Measurements from ENCODE around the gene COX7A2L.
"Not testable (repeated sequence)": the region's sequence is repeated elsewhere in the genome, so short reads cannot be mapped to it uniquely, and the experiment has no call there.

COX7A2L gene

DNA sequence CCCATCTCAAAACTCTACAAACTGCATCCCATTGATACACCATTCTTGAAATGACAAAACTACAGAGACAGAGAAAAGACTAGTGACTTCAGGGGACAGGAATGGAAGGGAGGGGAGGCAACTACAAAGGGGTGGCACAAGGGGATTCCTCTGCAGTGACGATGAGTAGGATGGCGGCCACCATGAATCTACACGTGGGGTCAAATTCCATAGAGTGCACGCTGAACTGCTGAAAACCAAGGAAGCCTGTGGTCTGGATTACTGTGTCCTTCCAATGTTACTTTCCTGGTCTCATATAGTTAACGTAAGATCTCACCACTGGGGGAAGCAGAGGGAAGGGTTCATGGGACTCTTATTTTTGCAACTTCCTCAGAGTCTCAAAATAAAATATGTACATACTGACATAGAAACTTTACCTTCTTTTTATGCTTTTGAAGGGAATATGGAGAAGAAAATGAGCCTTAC lies 23.6 kb downstream of the COX7A2L start:
- no peak for DNase-seq (ENCODE audit: low read depth)
- no peak overlapping the region for H3K4me3 ChIP-seq (ENCODE audit: low read length)
- TF ChIP-seq, protein P1, sequence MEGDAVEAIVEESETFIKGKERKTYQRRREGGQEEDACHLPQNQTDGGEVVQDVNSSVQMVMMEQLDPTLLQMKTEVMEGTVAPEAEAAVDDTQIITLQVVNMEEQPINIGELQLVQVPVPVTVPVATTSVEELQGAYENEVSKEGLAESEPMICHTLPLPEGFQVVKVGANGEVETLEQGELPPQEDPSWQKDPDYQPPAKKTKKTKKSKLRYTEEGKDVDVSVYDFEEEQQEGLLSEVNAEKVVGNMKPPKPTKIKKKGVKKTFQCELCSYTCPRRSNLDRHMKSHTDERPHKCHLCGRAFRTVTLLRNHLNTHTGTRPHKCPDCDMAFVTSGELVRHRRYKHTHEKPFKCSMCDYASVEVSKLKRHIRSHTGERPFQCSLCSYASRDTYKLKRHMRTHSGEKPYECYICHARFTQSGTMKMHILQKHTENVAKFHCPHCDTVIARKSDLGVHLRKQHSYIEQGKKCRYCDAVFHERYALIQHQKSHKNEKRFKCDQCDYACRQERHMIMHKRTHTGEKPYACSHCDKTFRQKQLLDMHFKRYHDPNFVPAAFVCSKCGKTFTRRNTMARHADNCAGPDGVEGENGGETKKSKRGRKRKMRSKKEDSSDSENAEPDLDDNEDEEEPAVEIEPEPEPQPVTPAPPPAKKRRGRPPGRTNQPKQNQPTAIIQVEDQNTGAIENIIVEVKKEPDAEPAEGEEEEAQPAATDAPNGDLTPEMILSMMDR (conservative IDR thresholded peaks at IDR 0.05; ENCODE audit: low read length): peak; percentile 20

DNA sequence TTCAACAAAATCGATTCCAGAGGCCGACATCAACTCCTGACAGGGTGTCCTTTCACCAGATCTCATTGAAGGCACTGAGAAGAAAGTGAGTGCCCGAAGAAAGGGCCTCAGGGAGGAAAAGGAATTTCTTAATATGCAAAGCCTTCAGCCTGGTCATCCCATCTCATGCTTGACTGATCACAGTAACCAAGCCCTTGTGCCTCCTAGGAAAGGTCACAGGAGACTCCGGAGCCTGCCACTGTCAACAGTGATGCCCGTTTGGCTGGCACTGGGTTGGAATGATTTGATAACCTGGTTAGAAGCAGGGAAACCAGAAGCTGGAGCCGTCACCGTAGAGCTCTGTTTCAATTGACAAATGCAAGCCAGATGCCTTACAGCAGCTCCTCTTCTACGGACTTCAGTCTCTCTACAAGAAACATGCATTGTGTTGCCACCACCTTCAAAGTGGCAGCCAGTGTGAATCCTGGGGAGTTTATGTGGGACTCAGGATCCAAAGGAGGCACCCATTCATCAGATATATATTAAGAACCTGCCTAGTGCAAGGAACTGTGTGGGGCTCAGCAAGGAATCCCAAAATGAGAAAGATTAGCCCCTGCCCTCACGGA lies 24.6 kb downstream of the COX7A2L start:
- DNase-seq (ENCODE audit: low read depth): no peak
- no peak overlapping the region for H3K4me3 ChIP-seq (ENCODE audit: low read length)
- TF ChIP-seq, protein P1 (conservative IDR thresholded peaks at IDR 0.05; ENCODE audit: low read length): no peak

DNA sequence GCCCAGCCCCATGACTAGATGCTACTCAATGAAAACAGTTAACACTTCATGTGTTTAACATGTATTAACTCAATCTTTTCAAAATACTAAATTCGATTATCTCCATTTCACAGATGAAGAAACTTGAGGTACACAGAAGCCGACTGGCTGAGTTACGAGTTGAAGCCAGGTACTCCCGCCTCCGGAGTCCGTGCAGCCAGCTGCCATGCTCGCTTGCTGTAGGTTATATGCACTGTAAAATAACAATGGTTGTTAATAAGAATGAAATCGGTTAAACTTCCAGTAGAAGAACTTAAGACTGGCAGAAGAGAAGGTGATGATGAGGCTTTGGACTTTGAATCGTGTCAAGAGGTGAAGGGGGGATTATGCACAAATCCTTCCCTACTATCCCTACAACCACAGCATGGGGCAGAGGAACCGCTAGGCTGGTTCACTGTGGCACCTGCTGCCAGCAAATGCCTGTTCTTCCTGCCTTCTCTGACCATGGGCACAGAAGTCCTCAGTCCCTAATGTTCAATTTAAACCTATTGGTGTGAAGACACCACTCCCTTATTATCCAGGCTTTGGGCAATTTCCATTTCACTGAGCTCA lies 25.4 kb downstream of the COX7A2L start:
- DNase-seq (ENCODE audit: low read depth): no peak
- no peak overlapping the region for H3K4me3 ChIP-seq (ENCODE audit: low read length)
- TF ChIP-seq, protein P1 (conservative IDR thresholded peaks at IDR 0.05; ENCODE audit: low read length): no peak

DNA sequence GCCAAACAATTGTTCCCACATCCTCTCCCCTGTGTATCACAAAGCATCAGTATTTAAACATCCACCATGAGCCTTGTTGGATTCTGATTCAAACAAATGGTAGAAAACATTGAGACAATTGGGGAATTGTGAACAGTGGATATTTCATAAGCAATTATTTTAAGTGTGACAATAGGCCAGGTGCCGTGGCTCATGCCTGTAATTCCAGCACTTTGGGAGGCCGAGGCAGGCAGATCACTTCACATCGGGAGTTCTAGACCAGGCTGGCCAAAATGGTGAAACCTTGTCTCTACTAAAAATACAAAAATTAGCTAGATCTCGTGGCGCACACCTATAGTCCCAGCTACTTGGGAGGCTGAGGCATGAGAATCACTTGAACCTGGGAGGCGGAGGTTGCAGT lies 26.2 kb downstream of the COX7A2L start:
- not testable (repeated sequence) for DNase-seq (ENCODE audit: low read depth); H3K4me3 ChIP-seq (ENCODE audit: low read length)

DNA sequence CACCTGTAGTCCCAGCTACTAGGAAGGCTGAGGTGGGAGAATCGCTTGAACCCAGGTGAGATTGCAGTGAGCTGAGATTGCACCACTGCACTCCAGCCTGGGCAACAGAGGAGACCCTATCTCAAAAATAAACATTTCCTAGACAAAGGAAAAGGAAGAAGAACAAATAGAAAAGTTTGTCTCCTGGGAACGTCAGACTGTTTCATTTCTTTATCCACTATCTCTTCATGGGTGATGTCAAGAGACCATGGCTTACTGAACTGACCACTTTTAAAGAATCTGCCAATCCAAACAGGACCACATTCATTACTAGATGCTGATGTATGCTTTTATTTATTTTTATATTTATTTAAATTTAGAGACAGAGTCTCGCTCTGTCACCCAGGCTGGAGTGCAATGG lies 26.8 kb downstream of the COX7A2L start:
- TF ChIP-seq, protein P1 (conservative IDR thresholded peaks at IDR 0.05; ENCODE audit: low read length): no peak
- no peak for DNase-seq (ENCODE audit: low read depth)
- no peak overlapping the region for H3K4me3 ChIP-seq (ENCODE audit: low read length)

DNA sequence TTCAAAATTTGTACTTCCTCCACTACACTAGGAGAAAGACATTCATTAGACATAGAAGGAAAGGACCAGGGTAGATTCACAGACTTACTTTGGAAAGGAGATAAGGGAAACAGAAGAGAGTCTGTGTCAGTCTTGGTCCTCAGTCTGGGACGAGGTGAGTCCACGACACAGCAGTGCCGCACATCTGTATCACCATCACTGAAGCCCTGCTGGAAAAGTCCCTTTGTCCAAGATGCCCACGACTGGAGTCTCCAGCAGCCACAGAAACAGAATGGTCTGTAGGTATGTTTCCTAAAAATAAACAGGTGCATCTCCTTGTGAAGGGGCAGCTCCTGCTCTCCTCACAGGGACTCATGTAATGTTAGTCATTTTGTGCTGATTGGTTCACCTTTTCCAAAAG lies 27.4 kb downstream of the COX7A2L start:
- TF ChIP-seq, protein P1 (conservative IDR thresholded peaks at IDR 0.05; ENCODE audit: low read length): no peak
- no peak overlapping the region for H3K4me3 ChIP-seq (ENCODE audit: low read length)
- DNase-seq (ENCODE audit: low read depth): no peak

DNA sequence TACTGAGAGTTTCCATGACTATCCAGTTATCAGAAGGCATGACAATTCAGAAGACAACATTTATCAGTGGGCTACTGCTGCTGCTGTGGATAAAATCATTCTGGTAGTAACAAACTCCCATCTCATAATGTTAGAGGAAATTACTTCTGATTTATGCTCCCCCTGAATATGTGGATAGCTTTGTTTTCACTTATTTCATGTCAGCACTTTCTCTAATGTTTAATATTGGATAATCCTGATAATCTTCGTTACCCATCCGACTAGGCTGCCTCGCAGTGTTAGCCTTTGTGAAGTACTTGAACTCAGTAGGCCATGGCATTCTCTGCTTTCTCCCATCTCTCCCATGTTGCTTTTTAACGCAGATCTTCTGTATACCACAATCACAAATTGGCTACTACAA lies 28.4 kb downstream of the COX7A2L start:
- no peak for DNase-seq (ENCODE audit: low read depth)
- TF ChIP-seq, protein P1 (conservative IDR thresholded peaks at IDR 0.05; ENCODE audit: low read length): no peak
- no peak overlapping the region for H3K4me3 ChIP-seq (ENCODE audit: low read length)
